H1 (cell line): ENCODE data around the gene LIAS. TPM values are rescaled to one million over a fixed set of nuclear protein-coding genes. Genes with fewer than 3 reads are reported as not detected.

Experiments used
- CTCF ChIA-PET: fragments of 300-600 bp; sonication (Branson Sonifier 250); formaldehyde crosslinking; loops from one replicate; lab custom pipeline; 2021; ENCODE audit not compliant: partially characterized antibody; lab: Charles Lee
- POLR2A ChIA-PET: fragments of 300-600 bp; sonication (Branson Sonifier 250); formaldehyde crosslinking; loops from one replicate; lab custom pipeline; 2021; ENCODE audit warnings: inconsistent platforms; ENCODE audit not compliant: partially characterized antibody; lab: Charles Lee
- DNase-seq, 2 experiments: peaks; one replicate each; pipeline versions ENCODE4 v3.0.0 to v3.0.0-alpha.2; 2010 to 2022; ENCODE audit warnings: low spot score in 2 of 2, low read depth in 1 of 2, mixed read lengths in 1 of 2
- FAIRE-seq: peaks from 2 replicates; lab custom pipeline; 2011; peaks lifted over from hg19 to GRCh38; lab: Jason Lieb, UNC
- H2AFZ ChIP-seq: 2 replicates; pipeline ENCODE4 v1.8.1; 2012; ENCODE audit warnings: low read length, inconsistent platforms
- H2AK5ac ChIP-seq: 2 replicates; pipeline ENCODE4 v1.6.1; 2013; ENCODE audit warnings: low read depth, low read length
- H2BK120ac ChIP-seq: replicated peaks from 2 replicates; pipeline ENCODE3; 2013; ENCODE audit warnings: low read depth, low read length, inconsistent platforms
- H2BK12ac ChIP-seq: 2 replicates; pipeline ENCODE4 v1.6.1; 2013; ENCODE audit warnings: low read depth, low read length
- H2BK15ac ChIP-seq: 2 replicates; pipeline ENCODE4 v1.6.1; 2013; ENCODE audit warnings: low read length
- H2BK20ac ChIP-seq: 2 replicates; pipeline ENCODE4 v1.6.1; 2013; ENCODE audit warnings: low read length
- H2BK5ac ChIP-seq: 2 replicates; pipeline ENCODE4 v1.6.1; 2013; ENCODE audit warnings: low read depth, low read length
- H3K14ac ChIP-seq: 2 replicates; pipeline ENCODE4 v1.6.1; 2013; ENCODE audit warnings: inconsistent platforms; ENCODE audit not compliant: insufficient read length
- H3K18ac ChIP-seq: 2 replicates; pipeline ENCODE4 v1.6.1; 2013; ENCODE audit warnings: low read length; ENCODE audit errors: extremely low read depth
- H3K23ac ChIP-seq: 2 replicates; pipeline ENCODE4 v1.6.1; 2013; ENCODE audit warnings: inconsistent platforms; ENCODE audit not compliant: insufficient read length
- H3K23me2 ChIP-seq: 2 replicates; pipeline ENCODE4 v1.6.1; 2013; ENCODE audit warnings: low read depth, low read length
- H3K27ac ChIP-seq: 2 replicates; pipeline ENCODE4 v1.6.1; 2011; ENCODE audit warnings: low read depth, low read length, inconsistent platforms
- H3K27me3 ChIP-seq, 4 experiments: replicated peaks in 1 of 4; 1 replicate in 1 of 4; 2 replicates in 3 of 4; pipeline versions ENCODE4 v1.6.1 to v1.8.1; 2011 to 2013; ENCODE audit warnings: low read length in 3 of 4, mild to moderate bottlenecking in 3 of 4, inconsistent platforms in 2 of 4, mixed read lengths in 2 of 4, moderate library complexity in 1 of 4; ENCODE audit not compliant: control insufficient read depth in 3 of 4, insufficient read depth in 3 of 4; ENCODE audit errors: extremely low read depth in 1 of 4
- H3K36me3 ChIP-seq, 4 experiments: 2 replicates each; pipeline versions ENCODE4 v1.6.1 to v1.8.1; 2011 to 2013; ENCODE audit warnings: mild to moderate bottlenecking in 4 of 4, low read length in 3 of 4, moderate library complexity in 2 of 4, control low read depth in 1 of 4, inconsistent platforms in 1 of 4; ENCODE audit not compliant: insufficient read depth in 4 of 4, control insufficient read depth in 2 of 4
- H3K4ac ChIP-seq: replicated peaks from 2 replicates; pipeline ENCODE3; 2013; ENCODE audit warnings: low read length, low read depth, mixed read lengths, inconsistent platforms; ENCODE audit not compliant: insufficient read length
- H3K4me1 ChIP-seq, 4 experiments: replicated peaks in 1 of 4; 1 replicate in 1 of 4; 2 replicates in 3 of 4; pipeline versions ENCODE4 v1.6.1 to v1.8.1; 2011 to 2013; ENCODE audit warnings: low read length in 3 of 4, inconsistent platforms in 2 of 4, mixed read lengths in 1 of 4; ENCODE audit not compliant: insufficient read depth in 4 of 4, control insufficient read depth in 3 of 4
- H3K4me2 ChIP-seq, 2 experiments: 2 replicates each; pipeline versions ENCODE4 v1.6.1 to v1.8.1; 2011 to 2013; ENCODE audit warnings: low read depth in 2 of 2, low read length in 2 of 2, control low read depth in 1 of 2, inconsistent platforms in 1 of 2, mild to moderate bottlenecking in 1 of 2; ENCODE audit not compliant: insufficient read depth in 1 of 2
- H3K4me3 ChIP-seq, 4 experiments: fragments of 200-600, 300-600 bp in 1 of 4; sonication (generic), shearing (Covaris generic), sonication (Bioruptor Twin) in 1 of 4; 2 replicates each; pipeline versions ENCODE4 v1.5.1 to v1.8.1; 2011 to 2016; ENCODE audit warnings: low read length in 4 of 4, low read depth in 3 of 4, control low read depth in 2 of 4, inconsistent platforms in 2 of 4, mild to moderate bottlenecking in 2 of 4, mixed read lengths in 1 of 4, moderate library complexity in 1 of 4; ENCODE audit not compliant: insufficient read depth in 2 of 4; ENCODE audit errors: extremely low read depth in 1 of 4
- H3K56ac ChIP-seq: replicated peaks from 2 replicates; pipeline ENCODE3; 2013; ENCODE audit warnings: low read depth, mild to moderate bottlenecking, mixed read lengths, low read length, inconsistent platforms; ENCODE audit not compliant: insufficient read length
- H3K79me1 ChIP-seq: 2 replicates; pipeline ENCODE4 v1.6.1; 2013; ENCODE audit warnings: low read depth, low read length, control low read depth
- H3K79me2 ChIP-seq, 2 experiments: 2 replicates each; pipeline versions ENCODE4 v1.6.1 to v1.8.1; 2012 to 2013; ENCODE audit warnings: low read length in 2 of 2, mild to moderate bottlenecking in 2 of 2, inconsistent platforms in 1 of 2; ENCODE audit not compliant: insufficient read depth in 2 of 2, control insufficient read depth in 1 of 2
- H3K9ac ChIP-seq, 4 experiments: replicated peaks in 1 of 4; 1 replicate in 1 of 4; 2 replicates in 3 of 4; pipeline versions ENCODE4 v1.6.1 to v1.8.1; 2011 to 2013; ENCODE audit warnings: low read depth in 3 of 4, low read length in 3 of 4, control low read depth in 2 of 4, mild to moderate bottlenecking in 2 of 4, moderate library complexity in 2 of 4, inconsistent platforms in 1 of 4; ENCODE audit errors: extremely low read depth in 1 of 4
- H3K9me3 ChIP-seq, 2 experiments: 2 replicates each; pipeline versions ENCODE4 v1.6.1 to v1.8.1; 2012 to 2013; ENCODE audit warnings: mild to moderate bottlenecking in 2 of 2, moderate library complexity in 2 of 2, control low read depth in 1 of 2, inconsistent platforms in 1 of 2, low read depth in 1 of 2, low read length in 1 of 2, mixed read lengths in 1 of 2; ENCODE audit not compliant: insufficient read depth in 2 of 2
- H4K20me1 ChIP-seq, 2 experiments: replicated peaks in 1 of 2; 2 replicates each; pipeline versions ENCODE3 to v1.8.1; 2011 to 2013; ENCODE audit warnings: inconsistent platforms in 2 of 2, low read length in 2 of 2, mild to moderate bottlenecking in 1 of 2; ENCODE audit not compliant: insufficient read depth in 2 of 2, control insufficient read depth in 1 of 2
- H4K5ac ChIP-seq: 2 replicates; pipeline ENCODE4 v1.6.1; 2013; ENCODE audit warnings: low read length, low read depth, mixed read lengths, inconsistent platforms; ENCODE audit not compliant: insufficient read length
- H4K8ac ChIP-seq: 2 replicates; pipeline ENCODE4 v1.8.0; 2013; ENCODE audit warnings: mild to moderate bottlenecking, moderate library complexity, low read length, inconsistent platforms; ENCODE audit not compliant: insufficient read depth; ENCODE audit errors: extremely low read depth
- H4K91ac ChIP-seq: replicated peaks from 2 replicates; pipeline ENCODE3; 2013; ENCODE audit warnings: low read length, mixed read lengths, inconsistent platforms; ENCODE audit not compliant: insufficient read length
- ATF3 ChIP-seq: IDR thresholded peaks from 2 replicates; pipeline ENCODE4 v1.6.1; 2011; ENCODE audit warnings: low read depth, mild to moderate bottlenecking, low read length; ENCODE audit not compliant: insufficient read depth
- BRCA1 ChIP-seq: IDR thresholded peaks from 2 replicates; pipeline ENCODE4 v1.6.1; 2012; ENCODE audit warnings: low read depth, low read length, improper control_type of control experiment
- CHD1 ChIP-seq: IDR thresholded peaks from 2 replicates; pipeline ENCODE4 v1.6.1; 2012; ENCODE audit warnings: low read depth, low read length, improper control_type of control experiment
- CREB1 ChIP-seq: IDR thresholded peaks from 2 replicates; pipeline ENCODE4 v1.6.1; 2012; ENCODE audit warnings: inconsistent platforms
- EGR1 ChIP-seq: IDR thresholded peaks from 2 replicates; pipeline ENCODE4 v1.6.1; 2011; ENCODE audit warnings: low read depth, low read length, borderline replicate concordance
- GABPA ChIP-seq: IDR thresholded peaks from 2 replicates; pipeline ENCODE4 v1.6.1; 2011; ENCODE audit warnings: mild to moderate bottlenecking, low read length, moderate library complexity, borderline replicate concordance; ENCODE audit not compliant: insufficient read depth
- JUND ChIP-seq: IDR thresholded peaks from 2 replicates; pipeline ENCODE4 v1.6.1; 2011; ENCODE audit warnings: mild to moderate bottlenecking, improper control_type of control experiment, low read length
- NANOG ChIP-seq: IDR thresholded peaks from 2 replicates; pipeline ENCODE4 v1.6.1; 2011; ENCODE audit warnings: low read length, low read depth, mild to moderate bottlenecking, inconsistent platforms; ENCODE audit not compliant: insufficient read depth, poor library complexity, severe bottlenecking
- POLR2A ChIP-seq, 2 experiments: IDR thresholded peaks; 1 replicate in 1 of 2; 2 replicates in 1 of 2; pipeline ENCODE4 v1.6.1; 2011; ENCODE audit warnings: low read depth in 2 of 2, low read length in 2 of 2, mild to moderate bottlenecking in 2 of 2; ENCODE audit errors: control extremely low read depth in 1 of 2
- SP2 ChIP-seq: IDR thresholded peaks from 2 replicates; pipeline ENCODE4 v1.6.1; 2012; ENCODE audit warnings: mild to moderate bottlenecking, low read length, inconsistent platforms
- SUZ12 ChIP-seq: fragments of 200-600 bp; sonication (generic); IDR thresholded peaks from 2 replicates; pipeline ENCODE4 v1.6.1; 2012; ENCODE audit warnings: mild to moderate bottlenecking, inconsistent platforms, low read length, moderate library complexity, mixed read lengths
- TCF12 ChIP-seq: IDR thresholded peaks from 2 replicates; pipeline ENCODE4 v1.6.1; 2011; ENCODE audit warnings: low read depth, mild to moderate bottlenecking, low read length
- WGBS, 2 experiments: shearing (Covaris generic) in 1 of 2; methylation state at CpG; one replicate each; pipeline versions ENCODE4 v1.1.6 to v1.1.7; 2013 to 2015; ENCODE audit warnings: low lambda C conversion rate in 2 of 2, mixed read lengths in 2 of 2, inconsistent platforms in 1 of 2, low coverage in 1 of 2, missing lambda C conversion rate in 1 of 2; ENCODE audit not compliant: insufficient replicate concordance in 2 of 2, insufficient coverage in 1 of 2, insufficient read length in 1 of 2; ENCODE audit errors: extremely low coverage in 1 of 2, missing lambda C conversion rate in 1 of 2; 5-methylcytosine and 5-hydroxymethylcytosine counted together
- polyA plus RNA-seq, 7 experiments: library from polyadenylated mRNA; depleted of rRNA in 3 of 7; stranded (reverse) in 5 of 7; unstranded in 2 of 7; fragments of >200 nt in 5 of 7; fragments of 200-250 nt in 2 of 7; gene quantifications; 1 replicate in 5 of 7; 2 replicates in 1 of 7; 4 replicates in 1 of 7; pipeline versions ENCODE4 v1.2.1 to v1.2.3, GENCODE V29; 2011 to 2013; ENCODE audit warnings: missing spikeins in 2 of 7, mixed read lengths in 2 of 7
- total RNA-seq: library from RNA; stranded (reverse); fragmentation: NEBNext Ultra II Directional; extraction: Animal tissue kit (Norgen Biotek cat#: 25700); gene quantifications from 2 replicates; pipeline ENCODE4 v1.2.1, GENCODE V29; 2021

LIAS gene
- total and polyA plus RNA-seq, 2 of the 8 experiments (the other 6 are each of a cell fraction or from before 2014, with no cell fraction given), result 10.5 to 24.9 TPM

- H3K9ac ChIP-seq, result no peak overlapping the region
- H3K56ac ChIP-seq, result no peak overlapping the region
- H4K5ac ChIP-seq, result no peak overlapping the region
- H3K27me3 ChIP-seq, result no peaks in the 10 kb centered on the region
- DNase-seq (no peak), FAIRE-seq (no peak)
- H3K4ac ChIP-seq, result no peak overlapping the region
- POLR2A ChIA-PET, result interaction anchor here (0.9 to 1.2 kb wide), 2 partner anchors 28 kb away, joined by 3 read pairs; partner anchors contain the start of gene RPL9
- H2BK5ac ChIP-seq, result no peak overlapping the region
- H3K14ac ChIP-seq, result no peak overlapping the region
- no peak overlapping the region for H2AK5ac ChIP-seq
- H3K9me3 ChIP-seq, result no peaks in the 10 kb centered on the region
- CTCF ChIA-PET, result interaction anchor here (0.6 to 1.4 kb wide), 3 partner anchors 13 to 1873 kb away, joined by 3 to 8 read pairs (median 3); no protein-coding TSS in a partner anchor
- no peak overlapping the region for H2BK20ac ChIP-seq
- H2BK120ac ChIP-seq, result no peak overlapping the region
- no peak overlapping the region for H2BK15ac ChIP-seq
- H3K23ac ChIP-seq, result no peak overlapping the region
- peak overlapping the region; percentile 20; the same call in 1 of the 2 replicates for H2AFZ ChIP-seq
- no peaks in the 10 kb centered on the region for H3K23me2 ChIP-seq
- no peak overlapping the region for H3K4me3 ChIP-seq
- no peaks in the 10 kb centered on the region for H3K4me1 ChIP-seq
- no peak overlapping the region for H4K8ac ChIP-seq
- H3K36me3 ChIP-seq, result no peaks in the 10 kb centered on the region
- H3K4me2 ChIP-seq, result no peak overlapping the region
- WGBS, 2 experiments, result 84% methylated on average over 4 of the region's 4 CpGs; no CpG with 5 or more reads in 1 of the 2 experiments
- H3K27ac ChIP-seq, result no peak overlapping the region
- no peak overlapping the region for H4K91ac ChIP-seq
- H3K18ac ChIP-seq, result no peak overlapping the region
- no peak overlapping the region for H2BK12ac ChIP-seq
- no peaks in the 10 kb centered on the region for H3K79me2 ChIP-seq
- no peaks in the 10 kb centered on the region for H4K20me1 ChIP-seq
- no peaks in the 10 kb centered on the region for H3K79me1 ChIP-seq
- TF ChIP-seq CREB1 (no peak), TCF12 (no peak), BRCA1 (no peak), SUZ12 (no peak), SP2 (no peak), POLR2A (IDR thresholded peaks at IDR 0.05; ENCODE audit: control extremely low read depth in 1 of 2, low read depth in 2 of 2, low read length in 2 of 2) (no peak), GABPA (no peak), CHD1 (no peak), ATF3 (no peak), NANOG (no peak), EGR1 (no peak), JUND (no peak)
Measured at GRCh38 chr4:39429476-39430334, 29.2 kb upstream of the LIAS start.
